Putamen (tissue), 1 donor: ENCODE data around the gene WASF3.
"Not testable (repeated sequence)": the region's sequence is repeated elsewhere in the genome, so short reads cannot be mapped to it uniquely, and the experiment has no call there.

ENCODE experiments used
- DNase-seq: peaks from one replicate; pipeline ENCODE4 v3.0.0-alpha.2; 2016; ENCODE audit warnings: low spot score

WASF3 gene

DNA sequence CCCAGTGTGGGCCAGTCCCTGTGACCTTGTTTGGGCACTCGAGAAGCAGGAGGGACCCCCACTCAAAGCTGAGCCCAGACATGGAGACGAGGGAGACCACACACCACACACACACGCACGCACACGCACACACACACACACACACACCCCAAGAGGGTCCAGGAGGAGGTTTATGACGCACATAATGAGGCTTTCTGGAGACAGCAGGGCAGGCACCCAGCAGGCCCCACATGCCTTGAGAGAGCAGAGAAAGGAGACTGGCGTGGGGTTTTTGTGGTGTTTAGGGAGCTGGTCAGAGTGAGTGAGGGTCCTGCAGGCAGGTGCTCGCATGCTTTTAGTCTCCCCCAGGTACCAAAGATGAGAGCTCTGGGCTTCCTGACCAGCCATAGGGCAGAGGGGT is 160.7 kb downstream of the WASF3 start:
- DNase-seq, result no peak

- no peak for DNase-seq
Observed at GRCh38 chr13:26718872-26719271, 161.4 kb downstream of the WASF3 start.

GRCh38 chr13:26719356-26719945 is 162.0 kb downstream of the WASF3 start:
- DNase-seq, result no peak

DNA sequence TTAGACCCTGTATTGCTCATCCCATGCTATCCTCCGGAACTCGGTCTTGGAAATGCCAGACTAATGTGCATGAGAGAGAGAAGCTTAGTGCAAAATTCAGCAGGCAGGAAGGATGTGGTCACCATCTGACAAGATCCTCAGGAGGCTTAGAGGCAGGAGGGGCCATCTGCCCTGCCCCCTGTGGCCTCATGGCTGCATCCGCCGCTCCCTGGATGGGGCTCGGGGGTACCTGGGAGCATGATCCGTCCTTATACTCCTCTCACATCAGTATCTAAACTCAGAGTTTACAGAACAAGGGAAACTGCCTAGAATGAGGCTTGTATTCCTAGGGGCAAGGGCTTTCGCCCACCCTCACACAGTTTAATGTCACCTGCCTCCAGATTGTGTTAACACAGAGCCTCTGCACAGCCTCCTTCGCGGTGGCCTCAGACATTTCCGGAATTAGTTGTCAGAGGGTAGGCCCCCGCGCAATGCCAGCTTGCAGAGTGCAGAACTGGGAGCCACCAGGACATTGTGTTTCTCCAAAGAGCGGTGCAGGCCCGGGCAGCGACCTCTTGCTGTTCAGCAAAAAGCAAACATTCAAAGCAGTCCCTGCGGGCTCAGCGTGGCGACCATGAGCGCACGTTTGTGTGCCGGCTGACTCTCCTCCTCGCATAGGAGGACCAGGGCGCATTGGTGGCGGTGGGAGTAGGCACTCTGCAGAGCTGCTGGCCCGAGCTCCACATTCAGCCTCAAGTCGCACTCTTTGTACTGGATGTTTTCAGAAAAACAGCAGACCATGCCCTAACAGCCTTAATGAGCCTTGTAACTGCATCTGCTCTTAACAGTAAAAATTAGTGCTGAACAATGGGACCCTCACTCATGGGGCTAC is 164.0 kb downstream of the WASF3 start:
- DNase-seq, result no peak

GRCh38 chr13:26722321-26722720 is 164.8 kb downstream of the WASF3 start:
- peak; percentile 71 for DNase-seq

GRCh38 chr13:26723620-26724019 is 166.1 kb downstream of the WASF3 start:
- DNase-seq, result not testable (repeated sequence)

DNA sequence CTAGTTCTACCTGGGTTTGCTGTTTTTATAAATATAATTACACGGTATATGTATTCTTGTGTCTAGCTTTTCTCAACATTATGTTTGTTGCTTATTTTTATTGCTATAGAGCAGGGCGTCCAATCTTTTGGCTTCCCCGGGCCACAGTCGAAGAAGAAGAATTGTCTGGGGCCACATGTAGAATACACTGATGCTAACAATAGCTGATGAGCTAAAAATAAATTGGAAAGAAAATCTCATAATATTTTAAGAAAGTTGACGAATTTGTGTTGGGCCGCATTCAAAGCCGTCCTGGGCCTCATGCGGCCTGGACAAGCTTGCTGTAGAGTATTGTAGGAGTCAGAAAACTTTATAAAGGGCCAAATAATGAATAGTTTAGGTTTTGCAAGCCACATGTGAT is 169.2 kb downstream of the WASF3 start:
- DNase-seq, result no peak

DNA sequence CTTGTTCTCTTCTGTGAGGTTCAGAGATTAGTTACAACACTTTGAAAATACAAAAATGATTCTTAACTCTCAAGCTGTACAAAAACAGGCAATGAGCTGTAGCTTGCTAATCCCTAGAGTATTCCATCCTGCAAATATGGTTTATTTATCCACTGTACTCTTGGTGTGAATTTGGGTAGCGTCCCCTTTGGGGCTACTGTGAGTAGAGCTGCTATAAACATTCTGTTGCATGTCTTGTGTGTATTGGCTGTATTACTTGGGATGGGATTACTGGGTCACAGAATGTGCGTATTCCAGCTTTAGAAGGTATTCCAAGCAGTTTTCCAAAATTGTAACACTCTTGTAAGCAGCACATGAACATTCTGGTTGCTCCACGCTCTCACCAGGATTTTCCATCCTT is 169.6 kb downstream of the WASF3 start:
- DNase-seq, result peak; percentile 45

DNA sequence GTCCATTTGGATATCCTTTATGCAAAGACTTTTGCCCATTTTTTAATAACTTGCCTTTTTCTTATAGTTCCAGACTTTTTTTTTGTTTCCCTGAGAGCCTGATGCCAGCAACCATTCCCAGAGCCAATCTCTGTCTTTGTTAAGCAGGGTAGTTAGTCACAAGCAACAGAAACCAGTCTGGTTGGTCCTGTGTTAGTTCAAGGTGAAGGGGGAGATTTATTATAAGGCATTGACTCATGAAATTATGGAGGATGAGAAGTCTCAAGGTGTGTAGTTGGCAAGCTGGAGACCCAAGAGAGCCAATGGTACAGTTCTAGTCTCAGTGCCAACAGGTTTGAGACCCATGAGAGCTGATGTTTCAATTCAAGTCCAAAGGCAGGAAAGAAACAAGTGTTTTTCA is 170.2 kb downstream of the WASF3 start:
- DNase-seq, result no peak

GRCh38 chr13:26735677-26736076 is 178.2 kb downstream of the WASF3 start:
- no peak for DNase-seq
